Body of pancreas (tissue), 4 donors: ENCODE results near the gene IL3.

Experiments used
- POLR2A ChIP-seq, 3 donors: fragments of 450-650 bp; IDR thresholded peaks; one replicate each; pipeline ENCODE4 v1.6.1; 2016; ENCODE audit warnings: antibody characterized with exemption in 3 of 3, mild to moderate bottlenecking in 2 of 3
- TF ChIP-seq, protein P1 (sequence below), 7 experiments: fragments of 450-650 bp in 4 of 7; fragments of 200-600 bp in 3 of 7; sonication (generic) in 3 of 7; IDR thresholded peaks; one replicate each; pipeline ENCODE4 v1.5.1; 2016 to 2019; ENCODE audit warnings: antibody characterized with exemption in 7 of 7

- TF ChIP-seq, protein P1, sequence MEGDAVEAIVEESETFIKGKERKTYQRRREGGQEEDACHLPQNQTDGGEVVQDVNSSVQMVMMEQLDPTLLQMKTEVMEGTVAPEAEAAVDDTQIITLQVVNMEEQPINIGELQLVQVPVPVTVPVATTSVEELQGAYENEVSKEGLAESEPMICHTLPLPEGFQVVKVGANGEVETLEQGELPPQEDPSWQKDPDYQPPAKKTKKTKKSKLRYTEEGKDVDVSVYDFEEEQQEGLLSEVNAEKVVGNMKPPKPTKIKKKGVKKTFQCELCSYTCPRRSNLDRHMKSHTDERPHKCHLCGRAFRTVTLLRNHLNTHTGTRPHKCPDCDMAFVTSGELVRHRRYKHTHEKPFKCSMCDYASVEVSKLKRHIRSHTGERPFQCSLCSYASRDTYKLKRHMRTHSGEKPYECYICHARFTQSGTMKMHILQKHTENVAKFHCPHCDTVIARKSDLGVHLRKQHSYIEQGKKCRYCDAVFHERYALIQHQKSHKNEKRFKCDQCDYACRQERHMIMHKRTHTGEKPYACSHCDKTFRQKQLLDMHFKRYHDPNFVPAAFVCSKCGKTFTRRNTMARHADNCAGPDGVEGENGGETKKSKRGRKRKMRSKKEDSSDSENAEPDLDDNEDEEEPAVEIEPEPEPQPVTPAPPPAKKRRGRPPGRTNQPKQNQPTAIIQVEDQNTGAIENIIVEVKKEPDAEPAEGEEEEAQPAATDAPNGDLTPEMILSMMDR (IDR thresholded peaks at IDR 0.05), result no peak
- no peak for TF ChIP-seq POLR2A (IDR thresholded peaks at IDR 0.05)
Measured at GRCh38 chr5:132017738-132018625, 42.5 kb upstream of the IL3 start.
